ENCODE measurements around the gene UNC5CL.

The UNC5CL gene

DNA sequence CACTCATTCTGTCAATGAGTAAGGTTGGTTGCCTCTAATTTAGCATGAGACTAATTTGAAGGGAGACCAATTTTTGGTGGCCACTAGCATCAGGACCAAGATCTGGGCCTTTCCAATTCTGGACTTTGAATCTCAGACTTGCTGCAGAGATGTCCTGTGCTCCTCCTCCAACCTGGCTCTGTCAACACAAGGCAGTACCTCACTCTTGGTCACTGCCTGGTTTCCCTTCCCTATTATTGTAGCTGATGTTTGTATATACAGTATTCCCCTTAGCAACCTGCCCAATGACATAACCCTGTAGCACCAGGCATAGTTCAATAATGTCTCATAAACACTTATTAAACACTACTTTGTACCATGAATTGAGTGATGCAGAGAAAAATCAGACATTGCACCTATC lies 50.4 kb downstream of the UNC5CL start:
- TF ChIP-seq, protein P1, sequence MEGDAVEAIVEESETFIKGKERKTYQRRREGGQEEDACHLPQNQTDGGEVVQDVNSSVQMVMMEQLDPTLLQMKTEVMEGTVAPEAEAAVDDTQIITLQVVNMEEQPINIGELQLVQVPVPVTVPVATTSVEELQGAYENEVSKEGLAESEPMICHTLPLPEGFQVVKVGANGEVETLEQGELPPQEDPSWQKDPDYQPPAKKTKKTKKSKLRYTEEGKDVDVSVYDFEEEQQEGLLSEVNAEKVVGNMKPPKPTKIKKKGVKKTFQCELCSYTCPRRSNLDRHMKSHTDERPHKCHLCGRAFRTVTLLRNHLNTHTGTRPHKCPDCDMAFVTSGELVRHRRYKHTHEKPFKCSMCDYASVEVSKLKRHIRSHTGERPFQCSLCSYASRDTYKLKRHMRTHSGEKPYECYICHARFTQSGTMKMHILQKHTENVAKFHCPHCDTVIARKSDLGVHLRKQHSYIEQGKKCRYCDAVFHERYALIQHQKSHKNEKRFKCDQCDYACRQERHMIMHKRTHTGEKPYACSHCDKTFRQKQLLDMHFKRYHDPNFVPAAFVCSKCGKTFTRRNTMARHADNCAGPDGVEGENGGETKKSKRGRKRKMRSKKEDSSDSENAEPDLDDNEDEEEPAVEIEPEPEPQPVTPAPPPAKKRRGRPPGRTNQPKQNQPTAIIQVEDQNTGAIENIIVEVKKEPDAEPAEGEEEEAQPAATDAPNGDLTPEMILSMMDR (IDR thresholded peaks at IDR 0.05): no peak
- H3K4me3 ChIP-seq: no peak overlapping the region
- DNase-seq (ENCODE audit: low spot score): no peak
- H3K27ac ChIP-seq: no peak overlapping the region

DNA sequence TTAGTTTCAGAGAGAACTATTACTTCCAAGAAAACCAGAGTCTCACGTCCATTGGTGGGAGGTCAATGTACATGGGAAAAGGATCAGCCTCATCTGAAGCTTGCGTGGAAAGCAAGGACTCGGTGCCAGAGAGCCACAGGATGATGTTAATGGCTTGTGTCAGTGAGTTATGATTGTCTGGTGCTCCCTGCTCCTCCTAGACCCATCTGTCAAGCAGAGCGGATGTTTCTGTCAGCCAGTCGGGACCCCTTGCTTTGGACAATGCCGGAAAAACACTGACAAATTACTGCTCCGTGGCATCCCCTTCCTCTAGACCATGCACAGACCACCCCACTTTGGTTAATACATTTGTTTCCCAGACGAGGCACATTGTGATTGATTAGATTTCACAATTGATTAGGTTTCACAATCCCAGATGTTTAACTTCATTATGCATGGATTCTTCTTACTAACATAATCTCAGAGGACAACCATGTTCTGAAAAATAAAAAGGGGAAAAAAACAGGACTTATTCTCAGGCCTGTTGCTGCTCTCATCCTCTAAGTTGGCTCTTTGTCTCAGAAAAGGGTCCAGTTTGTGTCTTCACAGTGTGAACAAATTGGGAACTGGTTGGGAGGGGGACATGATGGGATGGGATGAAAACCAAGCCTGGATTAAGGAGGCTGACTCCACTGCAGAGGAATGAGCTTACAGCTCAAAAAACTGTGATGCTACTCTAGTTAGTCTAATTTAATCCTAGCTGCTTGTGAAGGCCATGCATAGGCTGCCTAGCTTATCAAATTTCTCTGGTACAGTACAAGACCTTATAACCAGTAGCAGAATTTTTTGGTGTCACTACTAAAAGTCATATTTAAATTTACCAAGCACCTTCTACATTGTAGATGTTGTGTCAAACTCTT lies 51.9 kb downstream of the UNC5CL start:
- TF ChIP-seq, protein P1 (IDR thresholded peaks at IDR 0.05): no peak
- no peak for DNase-seq (ENCODE audit: low spot score)
- Histone ChIP-seq H3K4me3 (no peak overlapping the region), H3K27ac (no peak overlapping the region)

DNA sequence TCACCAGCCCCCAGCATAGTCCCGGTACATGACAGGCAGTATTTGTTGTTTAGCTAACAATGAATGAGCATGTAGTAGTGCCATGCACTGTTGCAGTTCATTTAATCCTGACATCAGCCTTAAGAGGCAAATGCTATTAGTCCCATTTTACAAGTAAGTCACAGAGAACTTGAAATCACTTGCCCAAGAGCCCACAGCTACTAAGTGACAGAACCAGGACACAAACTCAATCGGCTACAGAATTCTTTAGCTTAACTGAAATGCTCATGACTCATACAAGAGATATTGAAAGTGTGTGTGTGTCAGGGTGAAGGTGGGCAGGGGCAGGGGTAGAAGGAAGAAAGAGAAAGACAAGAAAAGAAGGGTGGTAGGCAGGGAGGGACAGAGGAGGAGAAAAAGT lies 52.7 kb downstream of the UNC5CL start:
- TF ChIP-seq, protein P1 (IDR thresholded peaks at IDR 0.05): no peak
- Histone ChIP-seq H3K27ac (no peak overlapping the region), H3K4me3 (no peak overlapping the region)
- DNase-seq (ENCODE audit: low spot score): no peak

DNA sequence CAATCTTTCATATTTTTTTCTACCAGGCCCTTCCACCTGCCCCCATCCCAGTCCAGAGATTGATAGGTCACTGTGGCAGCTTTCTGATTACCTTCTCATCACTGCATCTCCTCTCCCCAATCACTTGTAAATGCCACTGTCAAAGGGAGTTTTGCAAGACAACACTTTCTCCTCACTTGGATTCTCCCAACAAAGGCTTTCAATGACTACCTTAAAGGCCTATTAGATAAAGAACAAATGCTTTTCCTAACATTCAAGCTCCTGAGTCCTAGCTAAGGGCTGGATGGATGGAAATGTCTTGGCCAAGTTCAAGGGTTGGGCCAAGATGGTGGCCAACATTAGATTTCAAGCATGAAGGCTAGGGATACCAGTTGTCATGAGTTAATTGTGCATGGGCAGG lies 55.3 kb downstream of the UNC5CL start:
- no peak overlapping the region for H3K27ac ChIP-seq
- H3K4me3 ChIP-seq: no peak overlapping the region
- TF ChIP-seq, protein P1 (IDR thresholded peaks at IDR 0.05): no peak
- no peak for DNase-seq (ENCODE audit: low spot score)

DNA sequence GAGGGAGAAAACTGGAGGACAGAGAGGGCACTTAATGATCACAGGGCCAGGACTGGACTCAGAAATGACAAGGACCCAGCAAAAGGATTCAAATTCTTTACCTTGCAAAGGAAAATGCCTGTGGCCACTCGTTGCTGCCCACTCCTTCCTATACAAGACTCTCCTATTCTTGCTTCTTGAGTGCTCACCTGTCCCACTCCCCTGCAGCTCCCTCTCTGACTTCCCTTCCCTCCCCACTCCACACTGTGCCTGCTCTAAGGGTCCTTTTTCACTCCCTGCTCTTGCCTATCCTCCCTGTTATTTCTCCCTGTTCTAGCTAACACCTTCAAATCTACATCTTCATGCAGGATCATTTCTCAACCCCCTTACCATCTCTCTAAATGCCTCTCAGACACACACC lies 56.1 kb downstream of the UNC5CL start:
- Histone ChIP-seq H3K4me3 (no peak overlapping the region), H3K27ac (no peak overlapping the region)
- no peak for DNase-seq (ENCODE audit: low spot score)
- TF ChIP-seq, protein P1 (IDR thresholded peaks at IDR 0.05): no peak

DNA sequence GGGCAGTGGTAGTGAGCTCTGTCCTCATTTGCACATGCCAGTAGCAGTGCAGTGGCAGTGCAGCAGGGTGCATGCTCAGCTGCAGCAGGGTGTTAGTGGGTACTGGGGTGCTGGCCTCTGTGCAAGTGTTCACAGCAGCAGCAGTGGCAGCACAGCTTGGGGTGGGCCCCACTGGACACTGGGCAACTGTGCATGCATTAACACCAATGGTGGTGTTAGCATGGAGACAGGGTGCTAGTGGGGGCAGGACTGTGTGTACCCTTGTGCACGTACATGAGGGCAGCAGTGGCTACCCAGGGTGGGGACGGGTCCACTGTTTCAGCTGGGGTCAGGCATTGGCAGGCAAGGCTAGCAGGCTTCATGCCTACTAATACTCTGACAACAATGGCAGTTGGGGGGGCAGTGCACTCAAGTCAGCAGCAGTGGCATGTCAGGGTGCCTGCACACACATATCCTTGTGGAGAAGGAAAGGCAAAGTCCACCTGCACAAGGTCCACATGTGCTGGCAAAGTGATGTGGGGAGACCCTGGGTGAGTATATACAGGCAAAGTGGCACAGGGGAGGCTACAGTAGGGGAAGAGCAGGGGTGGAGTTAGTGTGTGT lies 60.2 kb downstream of the UNC5CL start:
- Histone ChIP-seq H3K27ac (no peak overlapping the region), H3K4me3 (no peak overlapping the region)
- DNase-seq (ENCODE audit: low spot score): no peak
- TF ChIP-seq, protein P1 (IDR thresholded peaks at IDR 0.05): no peak

DNA sequence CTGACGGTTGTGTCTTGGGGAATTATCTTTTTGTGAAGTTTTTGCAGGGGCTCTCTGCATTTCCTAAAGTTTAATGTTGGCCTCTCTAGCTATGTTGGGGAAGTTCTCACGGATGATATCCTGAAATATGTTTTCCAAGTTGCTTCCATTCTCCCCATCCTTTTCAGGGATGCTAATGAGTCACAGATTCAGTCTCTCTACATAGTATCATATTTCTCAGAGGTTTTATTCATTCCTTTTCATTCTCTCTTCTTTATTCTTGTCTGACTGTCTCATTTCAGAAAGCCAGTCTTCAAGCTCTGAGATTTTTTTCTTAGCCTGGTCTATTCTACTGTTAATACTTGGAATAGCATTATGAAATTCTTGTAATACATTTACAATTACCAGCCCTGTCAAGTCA lies 61.3 kb downstream of the UNC5CL start:
- no peak for DNase-seq (ENCODE audit: low spot score)
- Histone ChIP-seq H3K27ac (no peak overlapping the region), H3K4me3 (no peak overlapping the region)
- TF ChIP-seq, protein P1 (IDR thresholded peaks at IDR 0.05): no peak

All from coronary artery (tissue), 2 donors.